ENCODE results near the gene MOXD1.

Gene MOXD1

DNA sequence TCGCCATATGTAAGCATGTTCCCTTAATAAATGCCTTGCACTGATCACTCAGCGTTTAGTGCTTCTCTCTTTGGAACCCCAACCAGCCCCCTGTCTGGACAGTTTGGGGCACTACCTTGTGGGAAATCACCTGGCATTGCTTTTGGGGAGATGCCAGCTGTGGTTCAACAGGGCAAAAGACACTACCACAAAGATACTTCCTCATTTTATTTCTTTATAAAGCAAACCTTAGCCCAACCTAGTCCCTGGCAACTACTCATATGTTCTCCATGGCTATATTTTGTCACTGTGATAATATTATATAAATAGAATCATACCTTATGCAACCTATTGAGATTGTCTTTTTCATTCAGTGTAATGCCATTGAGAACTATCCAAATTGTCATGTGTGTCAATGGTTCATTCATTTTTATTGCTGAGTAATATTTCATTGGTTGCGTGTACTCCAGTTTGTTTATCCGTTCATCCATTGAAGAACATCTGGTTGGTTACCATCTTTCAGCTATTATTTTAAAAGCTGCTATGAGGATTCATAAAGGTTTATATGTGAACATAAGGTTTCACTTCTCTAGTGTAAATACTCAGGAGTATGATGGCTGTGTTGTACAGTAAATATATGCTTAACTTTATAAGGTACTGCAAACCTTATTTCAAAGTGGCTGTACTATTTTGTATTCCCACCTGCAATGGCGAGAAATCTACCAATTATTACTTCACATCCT, 114.8 kb downstream of the MOXD1 start:
- no peak overlapping the region for H3K27ac ChIP-seq
- no peaks in the 10 kb centered on the region for H3K4me1 ChIP-seq
- no peak overlapping the region for H3K4me3 ChIP-seq (ENCODE audit: low read depth, low read length)
- no peaks in the 10 kb centered on the region for H3K9me3 ChIP-seq (ENCODE audit: control insufficient read depth, low read length)
- no peak overlapping the region for H2AFZ ChIP-seq
- H3K36me3 ChIP-seq (ENCODE audit: control insufficient read depth, insufficient read depth, low read length), result no peaks in the 10 kb centered on the region
- no peak overlapping the region for H3K4me2 ChIP-seq (ENCODE audit: low read length)
- no peak overlapping the region for H3K9ac ChIP-seq
- TF ChIP-seq, protein P1, sequence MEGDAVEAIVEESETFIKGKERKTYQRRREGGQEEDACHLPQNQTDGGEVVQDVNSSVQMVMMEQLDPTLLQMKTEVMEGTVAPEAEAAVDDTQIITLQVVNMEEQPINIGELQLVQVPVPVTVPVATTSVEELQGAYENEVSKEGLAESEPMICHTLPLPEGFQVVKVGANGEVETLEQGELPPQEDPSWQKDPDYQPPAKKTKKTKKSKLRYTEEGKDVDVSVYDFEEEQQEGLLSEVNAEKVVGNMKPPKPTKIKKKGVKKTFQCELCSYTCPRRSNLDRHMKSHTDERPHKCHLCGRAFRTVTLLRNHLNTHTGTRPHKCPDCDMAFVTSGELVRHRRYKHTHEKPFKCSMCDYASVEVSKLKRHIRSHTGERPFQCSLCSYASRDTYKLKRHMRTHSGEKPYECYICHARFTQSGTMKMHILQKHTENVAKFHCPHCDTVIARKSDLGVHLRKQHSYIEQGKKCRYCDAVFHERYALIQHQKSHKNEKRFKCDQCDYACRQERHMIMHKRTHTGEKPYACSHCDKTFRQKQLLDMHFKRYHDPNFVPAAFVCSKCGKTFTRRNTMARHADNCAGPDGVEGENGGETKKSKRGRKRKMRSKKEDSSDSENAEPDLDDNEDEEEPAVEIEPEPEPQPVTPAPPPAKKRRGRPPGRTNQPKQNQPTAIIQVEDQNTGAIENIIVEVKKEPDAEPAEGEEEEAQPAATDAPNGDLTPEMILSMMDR (IDR thresholded peaks at IDR 0.05), result no peak
- no peaks in the 10 kb centered on the region for H3K27me3 ChIP-seq (ENCODE audit: control insufficient read depth, insufficient read depth, low read length)
- no peaks in the 10 kb centered on the region for H3K79me2 ChIP-seq

DNA sequence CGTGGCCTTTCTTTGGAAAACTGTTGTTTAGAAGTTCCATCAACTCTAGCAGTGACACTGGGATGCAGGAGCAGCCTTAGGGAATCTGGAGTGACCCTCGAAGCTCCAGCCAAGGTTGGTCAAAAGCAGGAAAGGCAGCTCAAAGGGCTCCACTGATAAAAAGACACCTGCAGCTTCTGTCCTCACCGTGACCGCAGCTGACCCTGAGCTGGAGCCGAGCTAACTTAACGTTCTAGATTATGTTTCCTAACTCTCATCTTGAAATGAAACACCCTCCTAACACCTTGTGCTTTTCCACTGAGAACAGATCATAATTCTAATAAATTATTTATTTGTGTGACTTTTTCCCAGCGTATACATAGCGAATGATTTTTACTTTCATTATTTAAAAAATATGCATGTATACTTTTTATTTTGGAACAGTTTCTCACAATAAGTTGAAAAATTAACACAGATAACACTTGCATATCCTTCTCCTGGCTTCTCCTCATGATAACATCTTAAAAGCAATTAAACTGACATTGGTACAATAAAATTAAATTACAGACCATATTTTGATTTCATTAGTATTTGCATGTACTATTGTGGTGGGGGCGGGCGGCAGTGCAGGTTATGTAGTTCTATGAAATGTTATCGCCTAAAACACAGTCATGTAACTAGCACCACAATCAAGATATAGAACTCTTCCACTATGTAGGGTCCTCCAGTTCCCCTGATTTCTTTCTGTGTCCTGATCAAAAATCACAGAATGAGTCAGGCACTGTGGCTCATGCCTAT, 116.1 kb downstream of the MOXD1 start:
- Histone ChIP-seq H2AFZ (no peak overlapping the region), H3K9ac (no peak overlapping the region), H3K79me2 (no peaks in the 10 kb centered on the region), H3K36me3 (ENCODE audit: control insufficient read depth, insufficient read depth, low read length) (no peaks in the 10 kb centered on the region), H3K4me1 (no peaks in the 10 kb centered on the region), H3K4me2 (ENCODE audit: low read length) (no peak overlapping the region), H3K9me3 (ENCODE audit: control insufficient read depth, low read length) (no peaks in the 10 kb centered on the region), H3K27me3 (ENCODE audit: control insufficient read depth, insufficient read depth, low read length) (no peaks in the 10 kb centered on the region), H3K27ac (no peak overlapping the region), H3K4me3 (ENCODE audit: low read depth, low read length) (no peak overlapping the region)
- TF ChIP-seq, protein P1 (IDR thresholded peaks at IDR 0.05), result no peak

DNA sequence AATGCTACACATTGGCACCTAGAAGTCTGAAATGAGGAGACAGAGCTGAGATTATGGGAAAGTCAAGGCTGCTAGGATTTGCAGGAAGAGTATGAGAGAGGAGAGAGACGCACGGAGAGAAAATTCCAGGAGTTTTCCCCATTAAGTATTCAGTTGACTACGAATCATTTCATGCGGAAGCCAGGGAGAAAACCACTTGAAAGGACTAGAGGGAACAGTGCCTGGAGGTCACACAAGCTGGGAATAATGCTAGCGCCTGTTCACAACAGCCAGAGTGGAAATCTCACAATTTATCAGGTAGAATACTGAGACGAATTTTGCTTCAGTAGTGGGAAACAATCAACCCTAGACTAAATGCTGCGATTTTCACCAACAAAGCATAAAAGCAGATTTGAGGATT, 118.6 kb downstream of the MOXD1 start:
- H3K36me3 ChIP-seq (ENCODE audit: control insufficient read depth, insufficient read depth, low read length), result no peaks in the 10 kb centered on the region
- H2AFZ ChIP-seq, result no peak overlapping the region
- no peak overlapping the region for H3K4me3 ChIP-seq (ENCODE audit: low read depth, low read length)
- no peak overlapping the region for H3K27ac ChIP-seq
- no peak overlapping the region for H3K4me2 ChIP-seq (ENCODE audit: low read length)
- no peaks in the 10 kb centered on the region for H3K79me2 ChIP-seq
- no peaks in the 10 kb centered on the region for H3K27me3 ChIP-seq (ENCODE audit: control insufficient read depth, insufficient read depth, low read length)
- H3K4me1 ChIP-seq, result no peaks in the 10 kb centered on the region
- H3K9me3 ChIP-seq (ENCODE audit: control insufficient read depth, low read length), result no peaks in the 10 kb centered on the region
- TF ChIP-seq, protein P1 (IDR thresholded peaks at IDR 0.05), result no peak
- no peak overlapping the region for H3K9ac ChIP-seq

DNA sequence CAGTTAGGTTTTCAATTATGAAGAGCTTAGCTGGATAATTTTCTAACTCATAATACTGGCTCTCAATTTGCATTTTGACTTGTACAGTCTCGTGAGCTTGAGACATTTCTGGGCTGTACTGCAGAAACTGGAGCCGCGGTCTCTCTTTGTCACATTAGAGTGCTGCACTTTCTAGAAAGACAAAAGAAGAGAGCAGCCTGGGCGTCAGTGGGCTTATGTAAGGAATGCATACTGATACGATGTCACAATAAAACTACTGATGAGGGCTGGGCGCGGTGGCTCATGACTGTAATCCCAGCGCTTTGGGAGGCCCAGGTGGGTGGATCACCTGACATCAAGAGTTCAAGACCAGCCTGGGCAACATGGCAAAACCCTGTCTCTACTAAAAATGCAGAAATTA, 120.8 kb downstream of the MOXD1 start:
- Histone ChIP-seq H3K79me2 (no peaks in the 10 kb centered on the region), H3K4me3 (ENCODE audit: low read depth, low read length) (no peak overlapping the region), H3K9me3 (ENCODE audit: control insufficient read depth, low read length) (no peaks in the 10 kb centered on the region), H2AFZ (no peak overlapping the region), H3K4me2 (ENCODE audit: low read length) (no peak overlapping the region), H3K4me1 (no peaks in the 10 kb centered on the region), H3K9ac (no peak overlapping the region), H3K36me3 (ENCODE audit: control insufficient read depth, insufficient read depth, low read length) (no peaks in the 10 kb centered on the region), H3K27me3 (ENCODE audit: control insufficient read depth, insufficient read depth, low read length) (no peaks in the 10 kb centered on the region), H3K27ac (no peak overlapping the region)
- TF ChIP-seq, protein P1 (IDR thresholded peaks at IDR 0.05), result no peak

Measured in parathyroid adenoma (tissue), 2 donors.